Stimulated activated naive CD4-positive, alpha-beta T cell (primary cell): Measurements from ENCODE around the gene UXT.

ENCODE experiments used
- DNase-seq, 6 experiments: peaks; one replicate each; lab custom pipeline; 2025; lab: John Stamatoyannopoulos, UW

Gene UXT

DNA sequence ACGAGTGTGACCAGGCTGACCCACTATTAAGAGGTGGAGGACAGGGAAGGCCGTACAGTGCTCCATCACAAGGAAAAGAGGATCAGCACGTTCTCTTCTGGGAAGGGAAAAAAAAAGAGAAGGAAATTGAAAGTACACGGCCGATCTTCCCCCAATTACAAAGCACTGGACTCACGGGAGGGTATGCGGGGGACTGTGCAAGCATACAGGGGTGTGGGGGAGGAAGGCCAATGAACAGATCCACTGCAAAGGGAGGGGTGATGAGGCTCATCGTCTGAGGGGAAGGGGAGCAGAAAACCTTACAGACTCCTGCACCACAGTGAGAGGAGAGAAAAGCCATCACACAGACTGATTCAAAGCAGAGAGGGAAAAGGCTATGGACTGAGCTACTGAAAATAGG lies 9.7 kb downstream of the UXT start:
- DNase-seq = no peak

DNA sequence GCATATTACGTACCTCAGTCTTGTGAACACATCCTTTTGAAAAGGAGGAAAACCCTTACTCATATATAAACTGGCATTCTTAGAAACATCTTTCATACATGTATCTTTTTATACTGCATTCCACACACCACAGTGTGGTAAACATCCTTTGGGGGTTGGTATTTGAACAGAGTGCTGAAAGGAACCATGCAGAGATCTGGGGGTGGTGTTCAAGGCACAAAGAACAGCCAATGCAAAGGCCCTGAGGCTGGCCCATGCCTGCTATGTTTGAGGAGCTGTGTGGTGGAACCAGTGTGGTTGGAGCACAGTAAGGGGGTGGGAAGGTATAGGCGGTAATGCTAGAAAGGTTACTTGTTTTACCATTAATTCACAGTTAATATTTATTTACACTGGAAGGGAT lies 10.6 kb downstream of the UXT start:
- peak in 1 of 6 experiments; percentile 12 for DNase-seq

DNA sequence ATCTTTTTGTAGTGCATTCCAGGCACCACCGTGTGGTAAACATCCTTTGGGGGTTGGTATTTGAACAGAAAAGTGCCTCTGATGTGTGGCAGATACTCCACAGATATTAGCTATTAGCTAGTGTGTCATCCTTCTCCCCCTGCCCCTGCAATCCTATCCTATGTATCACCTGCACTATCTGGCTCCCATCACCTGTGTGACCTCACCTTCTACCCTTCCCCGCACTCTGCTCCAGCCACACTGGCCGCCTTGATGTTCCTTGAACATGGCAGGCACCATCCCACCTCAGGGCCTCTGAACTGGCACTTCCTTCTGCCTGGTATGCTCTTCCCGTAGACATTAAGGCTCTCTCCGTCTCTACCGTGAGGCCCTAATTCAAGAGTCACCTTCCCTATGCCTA lies 12.3 kb downstream of the UXT start:
- no peak for DNase-seq

DNA sequence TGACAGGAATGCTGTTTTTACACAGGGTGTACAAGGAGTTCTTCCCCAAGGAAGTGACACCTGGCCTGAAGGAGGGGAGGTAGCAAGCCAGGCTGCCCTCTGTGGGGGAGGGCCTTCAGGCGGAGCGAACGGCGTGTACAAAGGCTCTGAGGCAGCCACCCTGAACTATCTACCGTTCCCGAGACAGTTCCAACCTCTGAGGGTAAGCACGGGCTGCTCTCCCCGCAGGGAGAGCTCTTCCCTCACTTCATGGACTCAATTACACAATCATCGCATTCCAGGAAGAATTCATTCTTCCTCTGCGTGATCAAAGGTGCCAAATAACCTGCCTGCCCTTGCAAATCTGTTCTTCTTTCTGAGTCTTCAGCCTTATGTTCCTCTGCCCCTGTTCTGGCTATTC lies 13.4 kb downstream of the UXT start:
- no peak for DNase-seq

DNA sequence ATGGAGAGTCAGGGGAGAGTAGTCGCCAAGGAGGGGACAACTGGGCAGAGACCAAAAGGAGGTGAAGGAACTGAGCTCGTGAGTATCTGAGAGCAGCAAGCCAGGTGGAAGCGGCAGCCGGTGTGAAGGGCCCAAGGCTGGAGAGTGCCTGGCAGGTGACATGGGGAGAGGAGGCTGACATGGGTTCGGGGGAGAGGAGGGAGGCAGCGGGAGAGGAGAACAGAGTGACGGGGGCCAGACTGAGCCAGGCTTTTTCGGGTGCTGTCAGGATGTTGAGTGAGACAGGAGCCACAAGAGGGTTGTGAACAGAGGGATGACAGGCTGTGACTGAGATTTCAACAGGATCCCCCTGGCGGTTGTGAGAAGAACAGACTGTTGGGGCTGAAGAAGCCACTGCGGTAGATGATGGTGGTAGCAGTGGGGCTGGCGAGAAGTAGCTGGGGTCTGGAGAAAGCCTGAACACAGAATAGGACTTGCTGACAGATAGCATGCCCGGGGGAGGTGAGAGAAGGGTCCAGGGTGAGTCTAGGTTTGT lies 14.4 kb downstream of the UXT start:
- DNase-seq = peak in 1 of 6 experiments; percentile 3

DNA sequence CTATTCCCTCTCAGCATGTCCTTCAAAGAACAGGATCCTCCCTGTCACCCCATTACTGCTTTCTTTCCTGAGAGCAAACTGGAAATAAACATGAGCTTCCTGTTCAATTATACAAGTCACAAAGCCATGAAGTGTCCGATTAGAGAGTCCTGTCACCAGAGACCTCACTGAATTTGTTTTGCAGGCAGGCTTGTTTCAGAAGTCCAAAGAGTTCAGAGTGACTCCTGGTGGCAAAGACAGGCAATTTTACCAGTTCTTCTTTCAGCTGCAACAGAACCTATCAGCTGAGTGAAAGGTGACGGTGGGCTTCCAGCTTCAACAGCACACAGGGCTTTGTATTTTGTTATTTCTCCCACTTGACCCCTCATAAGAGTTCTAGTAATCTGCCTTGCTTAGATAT lies 15.1 kb downstream of the UXT start:
- peak in 2 of 6 experiments; percentile 4 to 10 for DNase-seq

DNA sequence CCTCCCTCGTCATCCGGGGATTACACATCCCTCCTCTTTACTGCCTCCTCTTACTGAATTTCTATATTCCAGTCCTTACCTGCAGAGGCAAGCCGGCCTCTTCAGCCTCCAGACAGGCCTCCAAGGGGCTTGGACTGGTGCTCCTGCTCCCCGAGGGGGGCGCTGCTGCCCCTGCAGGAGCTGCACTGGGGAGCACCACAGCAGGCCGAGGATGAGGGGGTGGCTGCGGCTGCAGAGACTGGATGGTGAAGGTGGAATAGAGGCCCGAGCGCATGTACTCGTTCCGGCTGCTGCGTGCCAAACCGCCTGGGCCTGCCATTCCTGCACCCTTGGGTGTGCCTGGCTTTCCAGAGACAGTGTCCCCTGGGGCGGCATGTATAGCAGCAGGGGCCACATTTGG lies 20.2 kb downstream of the UXT start:
- DNase-seq = no peak

DNA sequence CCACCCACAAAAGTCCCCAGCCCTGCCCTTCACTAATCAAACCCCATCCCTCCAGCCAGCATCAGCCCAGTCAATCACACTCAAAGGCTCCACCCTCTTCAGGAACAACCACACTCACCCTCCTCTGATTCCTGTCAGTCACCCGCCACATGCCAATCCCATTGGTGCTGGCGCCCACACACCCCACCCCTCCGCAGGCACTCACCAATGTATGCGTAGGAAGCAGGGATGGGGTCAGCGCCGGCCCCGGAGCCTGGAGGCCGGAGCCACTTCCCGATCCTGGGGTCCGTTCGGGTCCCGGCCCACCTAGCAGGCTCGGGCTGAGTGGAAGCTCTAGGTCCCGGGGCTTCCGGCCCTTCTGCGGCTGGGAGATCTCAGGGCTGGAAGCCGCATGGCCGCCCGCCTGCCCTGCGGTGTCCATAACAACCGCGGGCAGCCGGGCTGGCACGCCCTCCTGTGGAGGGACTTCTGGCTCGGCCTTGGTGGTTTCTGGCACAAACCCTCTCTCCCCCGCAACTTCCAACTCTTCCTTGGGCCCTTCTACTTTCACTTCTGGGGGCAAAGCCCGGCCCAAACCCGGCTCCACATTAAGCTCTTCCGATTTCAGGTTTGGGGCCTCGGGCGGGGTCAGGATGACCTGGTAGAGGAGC lies 21.3 kb downstream of the UXT start:
- DNase-seq = peak; percentile 6 to 41 (median 23)

DNA sequence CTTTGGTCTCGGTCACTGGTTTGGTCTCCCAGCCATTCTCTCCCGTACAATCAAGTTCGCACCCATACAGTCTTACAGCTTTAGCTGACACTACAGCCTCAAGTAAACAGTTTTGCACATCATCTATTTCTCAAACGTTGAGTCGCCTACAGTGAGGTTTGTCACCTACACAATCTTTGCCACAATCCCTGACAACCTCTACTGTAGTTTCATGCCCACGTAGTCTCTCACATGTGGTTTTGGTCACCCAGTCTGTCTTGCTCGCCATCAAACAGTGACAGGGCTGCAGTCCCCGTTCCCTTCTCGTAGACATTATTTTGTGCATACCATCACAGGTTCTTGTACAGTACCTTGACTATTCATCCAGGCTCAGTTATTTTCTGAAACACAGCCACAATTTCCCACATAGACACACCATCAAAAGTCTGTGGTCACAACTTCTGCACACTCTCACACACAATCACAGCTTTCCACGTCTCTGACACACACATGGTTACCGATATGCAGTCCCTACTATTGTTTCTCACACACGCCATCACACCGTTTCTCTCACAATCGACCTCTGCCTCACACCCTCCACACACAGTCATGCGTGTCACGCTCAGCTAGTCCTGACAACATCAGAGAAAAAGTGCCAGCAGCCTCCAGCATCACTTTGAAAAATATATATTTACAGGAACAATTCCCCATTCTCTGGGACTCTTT lies 24.0 kb downstream of the UXT start:
- no peak for DNase-seq

DNA sequence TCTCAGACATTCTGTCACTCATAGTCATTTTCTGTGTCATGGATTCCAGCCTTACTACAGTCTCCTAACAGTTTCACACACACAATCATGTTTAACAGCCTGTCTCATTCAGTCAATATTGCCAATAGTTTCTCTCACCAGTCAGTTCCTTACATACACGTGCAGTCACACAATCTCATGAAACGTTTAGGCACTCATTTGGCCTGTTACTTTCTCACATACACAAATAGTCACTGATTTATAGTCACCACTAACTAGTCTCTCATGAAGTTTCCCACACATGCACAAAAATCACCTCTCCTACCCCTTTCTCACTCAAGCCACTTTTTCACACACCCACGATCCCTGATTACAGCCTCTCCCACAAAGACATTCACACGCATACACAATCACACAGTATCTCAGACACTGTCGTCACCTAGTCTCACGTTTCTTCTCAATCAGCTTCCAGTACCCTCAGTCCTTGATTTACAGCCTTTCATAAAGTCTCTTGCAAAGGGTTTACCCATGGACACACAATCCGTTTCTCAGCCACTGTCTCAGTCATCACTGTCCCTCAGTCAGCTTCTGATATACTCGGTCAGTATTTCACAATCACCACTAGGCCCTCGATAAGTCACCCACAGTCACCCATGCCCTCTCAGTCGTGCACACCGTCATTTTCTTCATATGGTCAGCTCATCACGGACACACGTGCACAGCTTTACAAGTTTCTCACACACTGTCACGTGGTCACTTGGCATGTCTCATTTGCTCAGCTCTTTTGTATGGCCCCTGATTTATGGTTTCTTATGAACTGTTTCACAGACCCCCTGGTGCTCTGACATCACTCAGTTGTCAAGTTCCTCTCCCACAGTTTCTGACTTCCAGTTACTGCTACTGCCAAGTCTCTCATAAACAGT lies 25.0 kb downstream of the UXT start:
- DNase-seq = no peak

DNA sequence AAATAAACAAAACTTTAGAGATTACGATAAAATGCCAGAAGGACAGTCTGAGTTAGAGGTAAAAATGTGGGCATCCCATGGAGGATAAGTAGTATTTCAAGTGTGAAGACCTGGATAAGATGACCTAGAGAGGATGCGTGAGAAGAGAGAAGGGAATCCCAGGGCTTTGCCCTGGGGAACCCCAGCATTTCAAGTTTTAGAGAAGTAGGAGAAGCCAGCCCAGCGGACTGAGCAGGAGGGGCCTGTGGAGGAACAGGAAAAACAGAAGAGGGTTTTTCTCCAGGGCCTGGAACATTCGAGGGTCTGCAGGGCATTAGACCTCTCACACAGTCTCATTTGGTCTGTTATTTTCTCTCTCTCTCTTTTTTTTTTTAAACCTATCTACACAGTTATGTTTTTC lies 26.3 kb downstream of the UXT start:
- DNase-seq = no peak

DNA sequence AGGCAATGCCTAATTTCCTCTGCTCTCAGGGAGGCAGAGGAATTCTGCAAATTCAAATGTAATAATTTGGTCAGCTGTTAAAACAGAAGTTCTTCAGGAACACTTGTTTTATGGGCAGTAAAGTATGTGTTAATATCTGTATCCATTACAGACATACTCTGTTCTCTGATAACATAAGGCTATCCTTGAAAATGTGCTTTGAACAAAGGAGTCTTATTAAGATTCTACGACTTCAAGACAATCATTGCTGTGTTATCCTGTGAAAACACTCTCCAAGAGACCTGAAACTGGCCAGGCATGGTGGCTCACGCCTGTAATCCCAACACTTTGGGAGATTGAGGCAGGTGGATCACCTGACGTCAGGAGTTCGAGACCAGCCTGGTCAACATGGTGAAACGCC lies 27.3 kb downstream of the UXT start:
- DNase-seq = no peak

DNA sequence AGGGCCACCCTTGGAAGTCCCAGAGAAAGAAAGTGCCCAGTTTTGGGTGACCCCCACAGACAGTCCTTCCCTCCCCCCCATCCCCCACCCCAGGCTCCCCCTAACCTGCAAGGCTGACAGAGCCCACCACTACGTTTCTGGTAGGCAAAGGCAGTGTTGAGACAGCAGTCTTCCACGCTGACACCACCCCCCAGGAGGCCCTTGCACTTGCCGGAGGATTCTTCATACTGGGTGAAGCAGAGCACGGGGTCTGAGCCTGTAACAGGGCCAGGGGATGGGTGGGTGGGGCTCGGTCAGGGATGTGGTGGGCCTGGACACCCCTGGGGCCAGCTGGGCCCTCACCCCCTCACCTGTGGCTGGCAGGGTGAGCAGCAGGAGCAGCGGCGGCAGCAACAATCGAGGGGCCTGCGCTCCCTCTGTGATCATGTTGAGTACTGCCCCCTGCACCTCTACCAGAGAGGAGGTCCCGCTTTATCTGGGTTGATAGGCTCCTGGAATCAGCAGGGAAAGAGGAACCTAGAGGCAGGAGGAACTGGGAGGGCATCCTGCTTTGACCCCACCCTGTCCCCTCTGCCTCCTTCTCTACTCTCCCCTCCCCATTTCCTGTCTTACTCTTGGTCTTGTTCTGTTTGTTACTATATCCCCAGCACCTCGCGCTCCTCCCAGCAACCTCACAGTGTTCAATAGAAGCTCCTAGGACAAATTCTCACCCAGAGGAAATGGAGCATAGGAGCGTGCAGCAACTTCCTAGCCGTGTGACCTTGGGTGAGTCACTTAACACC lies 29.4 kb downstream of the UXT start, which contains the start of gene CFP:
Gene CFP, minus strand, starts transcription at position 512 of the 782 bp plus-strand sequence. Its CDS starts 86 bp downstream, at position 426.
- DNase-seq = peak in 3 of 6 experiments; percentile 3 to 36 (median 25)

DNA sequence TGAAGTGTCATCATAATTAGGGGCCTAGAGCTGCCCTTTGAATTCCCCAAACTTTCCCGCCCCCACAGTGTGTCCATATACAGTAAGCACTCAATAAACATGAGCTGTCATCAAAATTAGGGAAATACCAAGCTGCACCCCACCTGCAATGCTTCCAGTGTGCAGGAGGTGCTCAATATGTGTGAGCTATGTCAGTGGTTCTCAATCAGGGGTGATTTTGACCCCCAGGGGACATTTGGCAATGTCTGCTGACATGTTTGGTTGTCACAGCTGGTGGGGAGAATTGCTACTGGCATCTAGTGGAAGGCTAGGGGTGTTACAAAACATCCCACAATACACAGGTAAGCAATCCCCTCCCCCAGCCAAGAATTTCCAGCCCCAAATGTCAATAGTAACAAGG lies 30.0 kb downstream of the UXT start:
- DNase-seq = no peak

DNA sequence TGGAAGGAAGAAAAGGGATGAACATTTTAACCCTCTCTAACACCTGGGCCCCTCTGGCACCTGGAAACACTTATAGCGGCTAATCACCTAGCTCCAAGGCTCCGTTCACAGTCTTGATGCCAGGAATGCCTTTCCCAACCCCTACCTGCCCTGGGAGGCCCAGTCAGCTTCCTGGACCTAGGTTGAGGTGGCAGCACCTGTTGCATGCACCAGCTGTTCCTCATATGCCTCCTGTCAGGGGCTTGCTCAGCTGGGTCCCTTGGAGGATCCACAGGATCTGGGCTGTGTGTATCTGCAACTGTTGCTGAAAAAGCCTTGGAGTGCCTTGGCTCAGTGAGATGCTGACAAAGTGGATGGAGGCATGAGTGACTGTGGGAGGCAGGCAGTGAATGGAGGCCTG lies 33.6 kb downstream of the UXT start:
- DNase-seq = no peak

DNA sequence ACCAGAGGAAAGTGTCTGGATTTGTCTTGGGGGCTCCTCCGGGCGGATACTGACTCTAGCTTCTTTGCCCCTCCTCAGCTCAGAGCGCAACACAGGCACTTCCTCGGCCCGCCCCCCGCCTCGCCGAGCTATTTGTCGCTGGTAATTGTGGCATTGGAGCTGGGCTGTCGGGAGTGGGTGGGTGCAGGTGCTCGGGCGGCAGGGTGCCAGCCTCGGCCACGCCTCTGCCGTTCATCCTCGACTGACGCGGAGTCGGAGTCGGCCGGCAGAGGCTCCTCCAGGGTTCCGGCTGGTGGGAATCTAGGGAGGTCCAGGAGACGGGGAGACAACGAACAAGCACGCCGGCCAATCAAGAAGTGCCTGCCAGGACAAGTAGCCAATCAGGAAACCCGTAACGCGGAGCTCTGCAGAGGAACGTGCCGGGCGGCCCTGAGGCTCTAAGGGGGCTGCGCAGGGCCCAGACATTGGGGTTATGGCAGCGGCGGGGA lies 35.4 kb downstream of the UXT start:
- DNase-seq = peak; percentile 25 to 78 (median 54)

DNA sequence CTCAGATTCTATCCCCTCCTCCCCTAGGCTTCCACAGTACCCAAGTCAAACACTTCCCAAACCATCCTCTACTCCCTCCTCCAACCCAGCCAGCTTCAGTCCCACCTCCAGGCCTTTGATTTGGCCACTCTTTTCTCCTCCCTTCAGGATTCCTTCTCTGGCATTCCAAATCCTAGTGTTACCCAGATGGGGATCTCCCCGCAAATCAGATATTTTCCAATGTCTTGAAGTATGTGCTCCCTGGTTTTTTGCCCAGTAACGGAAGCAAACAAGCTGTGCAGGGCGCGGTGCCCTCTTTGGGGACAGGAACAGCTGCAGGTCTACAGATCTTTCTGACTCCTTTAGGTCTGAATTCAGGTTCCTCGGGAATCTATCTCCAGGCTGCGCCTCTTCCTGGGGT lies 37.1 kb downstream of the UXT start:
- no peak for DNase-seq

DNA sequence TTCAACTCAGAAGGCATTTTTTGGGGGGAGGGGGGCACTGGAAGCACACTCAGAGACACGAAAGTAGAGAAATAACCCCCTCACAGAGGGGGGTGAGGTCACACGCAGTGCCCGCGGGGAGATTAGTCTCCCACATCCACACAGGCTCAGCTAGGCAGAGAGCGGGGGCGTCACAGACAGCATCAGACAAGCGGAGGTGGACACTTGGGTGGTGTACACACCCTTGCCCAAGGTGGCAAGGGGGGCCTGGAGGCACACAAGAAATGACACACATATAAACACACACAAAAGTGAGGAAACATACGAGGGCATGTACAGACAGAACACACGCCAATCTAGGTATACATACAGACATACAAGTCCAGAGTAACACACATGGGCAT lies 38.7 kb downstream of the UXT start:
- DNase-seq = no peak

DNA sequence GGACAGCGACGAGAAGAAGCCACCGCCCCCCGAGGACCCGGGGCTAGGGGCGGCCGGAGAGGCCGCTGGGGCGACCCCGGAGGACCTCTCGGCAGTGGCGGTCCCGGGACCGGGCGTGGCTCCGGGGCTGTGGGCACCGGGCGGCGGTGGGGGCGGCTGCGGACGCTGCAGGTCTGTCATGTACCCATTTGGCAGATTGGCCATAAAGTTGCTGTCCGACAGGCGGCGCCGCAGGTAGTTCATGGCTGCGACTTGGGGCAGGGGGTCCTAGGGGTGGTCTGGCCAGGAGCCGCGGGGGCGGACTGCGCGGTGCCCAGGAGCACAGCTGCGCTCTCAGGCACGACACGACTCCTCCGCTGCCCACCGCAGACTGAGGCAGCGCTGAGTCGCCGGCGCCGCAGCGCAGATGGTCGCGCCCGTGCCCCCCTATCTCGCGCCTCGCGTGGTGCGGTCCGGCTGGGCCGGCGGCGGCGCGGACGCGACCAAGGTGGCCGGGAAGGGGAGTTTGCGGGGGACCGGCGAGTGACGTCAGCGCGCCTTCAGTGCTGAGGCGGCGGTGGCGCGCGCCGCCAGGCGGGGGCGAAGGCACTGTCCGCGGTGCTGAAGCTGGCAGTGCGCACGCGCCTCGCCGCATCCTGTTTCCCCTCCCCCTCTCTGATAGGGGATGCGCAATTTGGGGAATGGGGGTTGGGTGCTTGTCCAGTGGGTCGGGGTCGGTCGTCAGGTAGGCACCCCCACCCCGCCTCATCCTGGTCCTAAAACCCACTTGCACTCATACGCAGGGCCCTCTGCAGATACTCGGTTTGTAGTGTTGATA lies 39.3 kb downstream of the UXT start, which contains the start of gene SYN1:
Gene SYN1, minus strand, starts transcription at position 372 of the 817 bp plus-strand sequence. Its CDS starts 129 bp downstream, at position 243.
- peak; percentile 49 to 80 (median 72) for DNase-seq

DNA sequence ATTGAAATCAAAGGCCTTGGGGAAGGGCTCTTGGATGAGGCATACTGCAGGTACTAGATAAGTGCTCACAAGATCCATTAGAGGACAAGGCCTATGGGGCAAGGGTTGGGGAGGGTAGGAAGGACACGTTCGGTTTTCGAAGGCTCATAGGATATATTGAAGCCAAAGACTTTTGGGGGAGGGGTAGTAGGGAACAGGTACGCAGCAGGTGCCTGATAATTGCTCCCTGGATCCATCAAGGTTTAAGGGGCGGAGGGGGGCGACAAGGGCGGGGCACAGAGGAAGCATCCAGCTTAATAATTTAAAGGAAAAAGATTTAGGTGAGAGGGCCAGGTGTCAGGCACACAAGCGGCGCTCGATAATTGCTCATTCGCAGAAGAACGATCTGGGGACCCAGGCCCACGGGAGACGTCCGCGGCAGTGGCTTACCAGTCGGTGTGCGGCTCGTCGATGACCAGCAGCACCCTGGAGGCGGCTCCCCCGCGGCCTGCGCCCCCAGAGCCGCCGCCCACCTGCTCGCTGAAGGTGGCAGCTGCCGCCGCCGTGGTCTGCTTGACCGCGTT lies 40.0 kb downstream of the UXT start:
- DNase-seq = no peak
